Measurements from ENCODE around the gene AFMID.

Gene AFMID

GRCh38 chr17:78223765-78224164, 36.6 kb downstream of the AFMID start:
- no peak for DNase-seq (ENCODE audit: extremely low spot score)
- no peak for TF ChIP-seq CTBP1 (IDR thresholded peaks at IDR 0.05; ENCODE audit: borderline replicate concordance)
- no peak for TF ChIP-seq TARDBP (IDR thresholded peaks at IDR 0.05)
- no peak for TF ChIP-seq NFRKB (IDR thresholded peaks at IDR 0.05)
- no peak for TF ChIP-seq FOXA1 (IDR thresholded peaks at IDR 0.05)
- no peak for TF ChIP-seq ARNT (IDR thresholded peaks at IDR 0.05)
- TF ChIP-seq LEF1 (IDR thresholded peaks at IDR 0.05; ENCODE audit: borderline replicate concordance), result no peak
- TF ChIP-seq HDGF (IDR thresholded peaks at IDR 0.05; ENCODE audit: borderline replicate concordance), result no peak
- TF ChIP-seq FOXK2 (IDR thresholded peaks at IDR 0.05), result no peak
- TF ChIP-seq PKNOX1 (IDR thresholded peaks at IDR 0.05), result no peak
- TF ChIP-seq L3MBTL2 (conservative IDR thresholded peaks at IDR 0.05), result no peak
- no peak for TF ChIP-seq ZNF384 (IDR thresholded peaks at IDR 0.05)
- no peak for TF ChIP-seq FOXM1 (IDR thresholded peaks at IDR 0.05; ENCODE audit: borderline replicate concordance)
- TF ChIP-seq ELF4 (IDR thresholded peaks at IDR 0.05), result no peak
- TF ChIP-seq SUZ12 (IDR thresholded peaks at IDR 0.05), result no peak
- TF ChIP-seq SP1 (IDR thresholded peaks at IDR 0.05), result no peak
- TF ChIP-seq BHLHE40 (IDR thresholded peaks at IDR 0.05; ENCODE audit: borderline replicate concordance), result no peak
- ChIA-PET CTCF (no interaction called here), POLR2A (interaction anchor here (1.2 to 3.1 kb wide), 3 partner anchors 9 to 37 kb away, joined by 4 to 14 read pairs (median 11); partner anchors contain the start of genes AFMID, BIRC5 and TK1)

- ChIA-PET CTCF (interaction anchor here (2.3 kb wide), 1 partner anchor 27 kb away, joined by 5 read pairs; no protein-coding TSS in a partner anchor), POLR2A (interaction anchor here (1.1 to 3.0 kb wide), 2 partner anchors 11 to 55 kb away, joined by 5 to 14 read pairs; partner anchors contain the start of gene BIRC5)
- TF ChIP-seq CTBP1 (IDR thresholded peaks at IDR 0.05; ENCODE audit: borderline replicate concordance), result no peak
- DNase-seq (ENCODE audit: extremely low spot score), result no peak
Observed at GRCh38 chr17:78224231-78225087, 37.3 kb downstream of the AFMID start.

- TF ChIP-seq ZNF384 (IDR thresholded peaks at IDR 0.05) (no peak), SUZ12 (IDR thresholded peaks at IDR 0.05) (no peak), ARNT (IDR thresholded peaks at IDR 0.05) (no peak), PKNOX1 (IDR thresholded peaks at IDR 0.05) (no peak), ELF4 (IDR thresholded peaks at IDR 0.05) (no peak), NFRKB (IDR thresholded peaks at IDR 0.05) (no peak), FOXK2 (IDR thresholded peaks at IDR 0.05) (no peak), FOXM1 (IDR thresholded peaks at IDR 0.05; ENCODE audit: borderline replicate concordance) (no peak), SP1 (IDR thresholded peaks at IDR 0.05) (no peak), L3MBTL2 (conservative IDR thresholded peaks at IDR 0.05) (no peak), CTBP1 (IDR thresholded peaks at IDR 0.05; ENCODE audit: borderline replicate concordance) (no peak), LEF1 (IDR thresholded peaks at IDR 0.05; ENCODE audit: borderline replicate concordance) (no peak), TARDBP (IDR thresholded peaks at IDR 0.05) (no peak), HDGF (IDR thresholded peaks at IDR 0.05; ENCODE audit: borderline replicate concordance) (no peak), BHLHE40 (IDR thresholded peaks at IDR 0.05; ENCODE audit: borderline replicate concordance) (no peak), FOXA1 (IDR thresholded peaks at IDR 0.05) (no peak)
- CTCF ChIA-PET, result interaction anchor here (2.3 kb wide), 1 partner anchor 26 kb away, joined by 5 read pairs; no protein-coding TSS in a partner anchor
- POLR2A ChIA-PET, result interaction anchor here (1.1 to 3.0 kb wide), 4 partner anchors 11 to 56 kb away, joined by 5 to 15 read pairs (median 12); partner anchors contain the start of genes AFMID, BIRC5 and TK1
- no peak for DNase-seq (ENCODE audit: extremely low spot score)
Observed at GRCh38 chr17:78225088-78225865, 38.1 kb downstream of the AFMID start.

GRCh38 chr17:78226055-78226758, 39.0 kb downstream of the AFMID start:
- POLR2A ChIA-PET, result interaction anchor here (1.4 to 3.0 kb wide), 4 partner anchors 11 to 39 kb away, joined by 5 to 15 read pairs (median 12); partner anchors contain the start of genes AFMID, BIRC5 and TK1
- TF ChIP-seq NFRKB (IDR thresholded peaks at IDR 0.05), result no peak
- no peak for TF ChIP-seq FOXA1 (IDR thresholded peaks at IDR 0.05)
- no peak for TF ChIP-seq L3MBTL2 (conservative IDR thresholded peaks at IDR 0.05)
- no peak for TF ChIP-seq SUZ12 (IDR thresholded peaks at IDR 0.05)
- no peak for TF ChIP-seq HDGF (IDR thresholded peaks at IDR 0.05; ENCODE audit: borderline replicate concordance)
- TF ChIP-seq ARNT (IDR thresholded peaks at IDR 0.05), result no peak
- no peak for TF ChIP-seq FOXM1 (IDR thresholded peaks at IDR 0.05; ENCODE audit: borderline replicate concordance)
- TF ChIP-seq ELF4 (IDR thresholded peaks at IDR 0.05), result no peak
- no peak for TF ChIP-seq SP1 (IDR thresholded peaks at IDR 0.05)
- TF ChIP-seq PKNOX1 (IDR thresholded peaks at IDR 0.05), result no peak
- TF ChIP-seq CTBP1 (IDR thresholded peaks at IDR 0.05; ENCODE audit: borderline replicate concordance), result no peak
- TF ChIP-seq LEF1 (IDR thresholded peaks at IDR 0.05; ENCODE audit: borderline replicate concordance), result no peak
- TF ChIP-seq TARDBP (IDR thresholded peaks at IDR 0.05), result no peak
- TF ChIP-seq BHLHE40 (IDR thresholded peaks at IDR 0.05; ENCODE audit: borderline replicate concordance), result no peak

More at GRCh38 chr17:78226055-78226758, 39.0 kb downstream of the AFMID start:
- no peak for DNase-seq (ENCODE audit: extremely low spot score)
- CTCF ChIA-PET, result interaction anchor here (2.3 kb wide), 1 partner anchor 25 kb away, joined by 5 read pairs; no protein-coding TSS in a partner anchor
